Measurements from ENCODE around the gene ZNF248. TPM values are rescaled to one million over a fixed set of nuclear protein-coding genes. Genes with fewer than 3 reads are reported as not detected.
"Not testable (repeated sequence)": the region's sequence is repeated elsewhere in the genome, so short reads cannot be mapped to it uniquely, and the experiment has no call there.

ZNF248 gene
- total RNA-seq = 5.2 and 7.5 TPM in 2 replicates

GRCh38 chr10:37857287-37858211 is at the start of gene ZNF248:
Gene ZNF248 (minus strand): TSS chr10:37857610. CDS start chr10:37856310, 1,300 bp downstream.
- peak; percentile 98 for DNase-seq

- no peak for DNase-seq
Measured at GRCh38 chr10:37906382-37906781, 49.0 kb upstream of the ZNF248 start.

DNA sequence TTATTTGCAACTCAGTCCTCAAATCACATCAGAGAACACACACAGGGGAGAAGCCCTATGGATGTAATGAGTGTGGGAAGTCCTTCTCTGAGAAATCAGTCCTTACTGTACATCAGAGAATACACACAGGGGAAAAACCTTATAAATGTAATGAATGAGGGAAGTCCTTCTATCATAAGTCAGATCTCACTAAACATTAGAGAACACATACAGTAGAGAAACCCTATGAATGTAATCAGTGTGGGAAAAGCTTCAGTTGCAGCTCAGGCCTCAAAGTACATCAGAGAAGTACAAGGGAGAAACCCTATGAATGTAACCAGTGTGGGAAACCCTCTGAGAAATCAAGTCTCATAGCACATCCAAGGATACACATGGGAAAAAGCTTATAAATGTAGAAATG is 39.0 kb upstream of the ZNF248 start:
- DNase-seq = no peak

DNA sequence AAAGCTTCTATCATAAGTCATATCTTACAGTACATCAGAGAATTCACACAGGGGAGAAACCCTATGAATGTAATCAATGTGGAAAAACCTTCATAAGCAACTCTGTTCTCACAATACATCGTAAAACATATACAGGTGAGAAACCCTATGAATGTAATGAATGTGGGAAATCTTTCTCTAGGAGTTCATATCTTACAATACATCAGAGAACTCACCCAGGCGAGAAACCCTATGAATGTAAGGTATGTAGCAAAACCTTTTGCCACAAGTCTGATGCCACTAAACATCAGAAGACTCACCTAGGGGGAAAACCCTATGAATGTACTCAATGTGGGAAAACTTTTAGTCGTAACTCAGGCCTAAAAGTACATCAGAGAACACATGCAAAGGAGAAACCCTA is 38.3 kb upstream of the ZNF248 start:
- no peak for DNase-seq

- DNase-seq = no peak
Measured at GRCh38 chr10:37885850-37886249, 28.4 kb upstream of the ZNF248 start.

- DNase-seq = no peak
Measured at GRCh38 chr10:37872955-37873354, 15.5 kb upstream of the ZNF248 start.

DNA sequence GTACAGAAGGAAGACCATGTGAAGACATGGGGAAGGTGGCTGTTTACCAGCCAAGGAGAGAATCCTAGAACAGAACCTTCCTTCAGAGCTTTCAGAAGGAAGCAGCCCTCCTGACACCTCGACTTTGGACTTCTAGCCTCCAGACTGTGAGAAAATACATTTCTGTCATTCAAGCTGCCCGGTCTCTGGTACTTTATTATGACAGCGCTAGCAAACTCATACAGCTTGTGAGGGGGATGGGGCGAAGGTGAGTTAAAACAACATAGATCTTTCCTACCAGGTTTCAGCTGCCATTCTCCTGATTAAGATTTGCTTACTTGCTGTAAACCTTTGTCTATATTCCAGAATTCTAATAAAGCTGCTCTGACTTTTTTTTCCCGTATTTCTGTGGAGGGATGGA is 14.9 kb upstream of the ZNF248 start:
- no peak for DNase-seq

DNA sequence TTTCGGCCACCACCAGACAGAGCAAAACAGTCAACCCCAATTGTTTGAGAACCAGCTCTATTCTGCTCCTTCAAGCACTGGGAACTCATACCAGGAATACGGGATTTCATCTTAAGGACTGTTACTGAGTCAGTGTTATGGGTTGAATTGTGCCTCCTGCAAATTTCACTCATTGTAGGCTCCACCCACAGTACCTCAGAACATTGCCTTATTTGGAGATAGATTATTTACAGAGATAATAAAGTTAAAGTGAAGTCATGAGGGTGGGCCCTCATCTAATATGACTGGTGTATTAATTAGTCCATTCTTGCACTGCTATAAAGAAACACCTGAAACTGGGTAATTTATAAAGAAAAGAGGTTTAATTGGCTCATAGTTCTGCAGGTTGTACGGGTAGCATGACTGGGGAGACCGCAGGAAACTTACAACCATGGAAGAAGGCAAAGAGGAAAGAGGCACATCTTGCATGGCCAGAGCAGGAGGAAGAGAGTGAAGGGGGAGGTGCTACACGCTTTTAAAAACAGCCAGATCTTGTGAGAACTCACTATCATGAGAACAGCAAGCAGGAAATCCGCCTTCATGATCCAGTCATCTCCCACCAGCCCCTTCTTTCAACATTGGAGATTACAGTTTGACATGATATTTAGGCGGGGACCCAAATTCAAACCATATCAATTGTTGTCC is 14.3 kb upstream of the ZNF248 start:
- DNase-seq = no peak

- DNase-seq = no peak
Measured at GRCh38 chr10:37871143-37871542, 13.7 kb upstream of the ZNF248 start.

- DNase-seq = no peak
Measured at GRCh38 chr10:37868796-37869195, 11.4 kb upstream of the ZNF248 start.

GRCh38 chr10:37865957-37866803 is 8.8 kb upstream of the ZNF248 start:
- DNase-seq = no peak

GRCh38 chr10:37865264-37865663 is 7.9 kb upstream of the ZNF248 start:
- DNase-seq = no peak

GRCh38 chr10:37860494-37861190 is 3.2 kb upstream of the ZNF248 start:
- DNase-seq = no peak

DNA sequence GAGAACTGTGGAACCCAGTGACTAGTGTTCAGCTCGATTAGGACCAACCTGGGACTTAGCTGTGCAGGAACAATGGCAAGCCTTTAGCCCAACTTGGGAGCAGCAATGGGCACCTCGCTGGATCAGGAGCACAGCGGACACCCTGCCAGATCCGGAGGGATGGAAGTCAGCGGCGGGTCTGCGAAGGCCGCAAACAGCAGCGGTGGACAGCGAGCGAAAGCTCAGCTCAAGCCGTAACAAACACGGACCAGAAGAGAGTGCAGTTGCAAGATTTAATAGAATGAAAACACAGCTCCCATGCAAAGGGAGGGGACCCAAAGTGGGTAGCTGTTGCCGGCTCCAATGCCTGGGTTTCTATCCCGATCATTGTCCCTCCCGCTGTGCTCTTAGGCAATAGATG is 1.9 kb upstream of the ZNF248 start:
- DNase-seq = not testable (repeated sequence)

GRCh38 chr10:37856881-37857286 is 526 bp downstream of the ZNF248 start:
- DNase-seq = no peak

DNA sequence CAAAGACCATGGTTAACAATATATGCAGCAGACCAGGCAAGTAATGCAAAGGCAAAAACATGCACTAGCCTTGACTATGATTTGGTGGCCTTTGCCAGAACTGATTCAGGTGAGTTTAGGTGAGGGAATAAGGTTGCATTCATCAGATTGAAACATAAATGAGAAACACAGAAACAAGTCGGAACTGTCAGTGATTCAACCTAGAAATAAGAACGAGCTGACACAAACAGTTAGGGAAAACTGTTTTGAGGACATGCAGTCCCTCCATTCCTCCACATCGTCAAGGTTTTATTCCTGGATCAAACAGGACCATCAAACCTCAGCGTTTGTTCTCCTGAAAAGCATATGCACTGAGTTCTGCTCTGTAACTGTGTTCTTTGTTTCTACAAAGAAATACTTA is 1.8 kb downstream of the ZNF248 start:
- no peak for DNase-seq

DNA sequence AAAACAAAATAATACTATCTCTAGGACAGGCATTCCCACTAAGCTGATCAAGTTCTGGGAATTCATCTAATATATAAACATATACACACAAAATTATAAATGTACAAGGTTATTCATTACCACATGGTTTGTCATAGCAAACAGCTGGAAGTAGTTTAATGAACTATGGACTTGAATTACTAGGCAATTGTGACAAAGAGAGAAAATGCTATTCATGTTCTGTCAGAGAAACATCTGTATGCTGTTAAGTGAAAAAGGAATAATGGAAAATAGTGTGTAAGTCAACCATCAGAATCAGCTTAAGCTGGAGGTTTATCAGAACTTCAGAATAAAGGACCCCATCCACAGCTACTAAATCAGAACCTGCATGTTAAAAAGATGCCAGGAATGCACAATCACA is 2.8 kb downstream of the ZNF248 start:
- no peak for DNase-seq

- no peak for DNase-seq
Measured at GRCh38 chr10:37844644-37845043, 12.8 kb downstream of the ZNF248 start.

GRCh38 chr10:37839243-37839642 is 18.2 kb downstream of the ZNF248 start:
- no peak for DNase-seq

GRCh38 chr10:37831495-37832333 is 25.7 kb downstream of the ZNF248 start:
- no peak for DNase-seq

- no peak for DNase-seq
Measured at GRCh38 chr10:37826806-37827205, 30.6 kb downstream of the ZNF248 start.
